ENCODE data around the gene TSPYL4.

Gene TSPYL4

DNA sequence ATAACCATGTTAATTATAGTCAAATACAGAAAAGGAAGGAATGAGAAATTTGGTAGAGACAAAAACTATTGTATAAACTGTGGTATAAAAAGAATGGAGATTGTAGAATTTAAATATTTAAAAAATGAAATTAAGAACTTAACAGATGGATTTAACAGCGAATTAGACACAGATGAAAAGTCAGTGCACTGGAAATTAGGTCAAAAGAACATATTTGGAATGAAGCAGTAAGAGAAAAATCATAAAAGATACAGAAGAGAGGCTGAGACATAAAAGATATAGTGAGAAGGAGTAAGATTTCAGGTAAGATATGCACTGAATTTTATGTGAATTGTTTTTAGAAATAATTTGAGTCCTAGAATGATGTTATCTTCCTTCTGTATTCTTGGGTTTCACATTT lies 14.0 kb downstream of the TSPYL4 start:
- no peak for DNase-seq
- in situ Hi-C loops (cut with MboI; ENCODE audit: low pct_unique_long_range_greater_than_20kb, low sequenced_read_pairs): no loop called here

DNA sequence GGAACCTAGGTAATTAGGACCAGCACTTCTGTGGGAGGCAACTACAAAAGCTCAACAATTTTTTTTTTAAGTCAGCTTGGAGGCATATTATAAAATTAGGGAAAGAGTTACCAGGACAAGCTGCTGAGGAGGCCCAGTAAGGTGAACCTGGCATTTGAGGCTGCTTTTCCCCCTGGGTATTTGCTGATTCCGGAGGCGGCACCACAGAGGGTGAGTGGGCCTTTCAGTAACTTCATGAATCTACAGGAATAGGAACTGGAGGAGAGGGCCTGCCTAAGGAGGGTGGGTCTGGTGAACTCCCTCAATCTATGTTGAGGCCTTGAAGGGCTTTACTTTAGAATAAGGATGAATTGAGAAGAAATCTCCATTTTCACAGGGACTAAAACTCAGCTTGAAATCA lies 14.6 kb downstream of the TSPYL4 start:
- in situ Hi-C loops (cut with MboI; ENCODE audit: low pct_unique_long_range_greater_than_20kb, low sequenced_read_pairs): no loop called here
- no peak for DNase-seq

DNA sequence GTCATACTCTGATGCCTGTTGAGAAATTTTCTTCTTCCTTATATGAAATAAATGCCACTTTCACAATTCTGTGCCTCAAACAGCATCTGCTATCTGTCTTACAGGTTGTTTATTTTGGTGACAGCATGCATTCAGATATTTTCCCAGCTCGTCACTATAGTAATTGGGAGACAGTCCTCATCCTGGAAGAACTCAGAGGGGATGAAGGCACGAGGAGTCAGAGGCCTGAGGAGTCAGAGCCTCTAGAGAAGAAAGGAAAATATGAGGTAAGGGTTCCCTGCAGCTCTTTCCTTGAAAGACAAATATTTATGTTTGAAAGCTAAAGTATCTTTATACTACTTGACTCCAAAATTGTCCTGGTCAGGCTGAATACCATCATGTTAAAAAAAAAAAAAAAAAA lies 15.8 kb downstream of the TSPYL4 start:
- in situ Hi-C loops (cut with MboI; ENCODE audit: low pct_unique_long_range_greater_than_20kb, low sequenced_read_pairs): no loop called here

DNA sequence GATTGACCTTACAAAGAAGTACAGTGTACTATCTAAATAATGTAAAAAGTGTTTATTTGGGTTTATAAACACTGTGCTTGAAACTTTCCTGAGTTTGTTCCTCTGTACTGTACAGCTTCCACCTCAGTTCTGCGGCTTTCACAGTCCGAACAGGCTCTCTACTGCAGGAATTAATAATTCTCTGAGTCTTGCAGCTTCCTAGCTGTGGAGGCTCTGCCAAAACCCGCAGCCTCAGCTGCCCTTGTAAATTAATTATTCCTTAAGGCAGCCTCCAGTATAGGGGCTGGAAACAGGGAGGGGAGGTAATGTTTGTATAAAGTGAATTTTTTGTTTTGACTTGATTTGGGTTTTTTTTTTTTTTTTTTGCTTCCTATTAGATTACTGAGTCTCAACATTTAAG lies 19.2 kb downstream of the TSPYL4 start:
- no peak for DNase-seq
- in situ Hi-C loops (cut with MboI; ENCODE audit: low pct_unique_long_range_greater_than_20kb, low sequenced_read_pairs): no loop called here

More for the DNA sequence above, 15.8 kb downstream of the TSPYL4 start:
- no peak for DNase-seq

DNA sequence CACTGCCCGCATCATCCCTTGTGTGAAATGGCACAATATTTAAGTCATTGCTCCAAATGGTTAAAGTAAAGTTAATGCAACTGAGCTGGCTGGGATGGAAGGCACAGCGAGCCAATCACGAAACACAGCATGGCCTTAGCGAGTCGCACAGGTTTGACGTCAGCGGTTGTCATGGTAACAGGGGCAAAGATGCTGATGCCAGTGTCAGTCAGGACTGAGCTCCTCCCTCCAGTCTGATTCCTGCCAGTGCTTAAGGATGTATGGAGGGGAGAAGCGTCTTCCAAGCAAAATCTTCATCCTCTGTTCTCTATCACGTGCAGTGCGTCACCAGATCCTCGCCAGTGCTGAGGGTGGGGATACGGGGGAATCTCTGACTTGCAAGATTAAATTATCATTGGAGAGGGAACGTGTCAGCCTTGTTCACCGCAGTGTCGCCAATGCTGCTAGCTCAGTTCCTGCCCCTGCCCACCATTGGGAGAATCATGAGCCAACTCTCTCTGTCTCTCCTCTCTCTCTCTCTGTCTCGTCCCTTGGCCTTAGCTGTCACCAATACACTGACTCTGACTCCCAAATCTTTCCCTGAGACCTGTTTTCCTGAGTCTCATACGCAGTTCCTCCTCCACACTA lies 24.5 kb downstream of the TSPYL4 start:
- no peak for DNase-seq

DNA sequence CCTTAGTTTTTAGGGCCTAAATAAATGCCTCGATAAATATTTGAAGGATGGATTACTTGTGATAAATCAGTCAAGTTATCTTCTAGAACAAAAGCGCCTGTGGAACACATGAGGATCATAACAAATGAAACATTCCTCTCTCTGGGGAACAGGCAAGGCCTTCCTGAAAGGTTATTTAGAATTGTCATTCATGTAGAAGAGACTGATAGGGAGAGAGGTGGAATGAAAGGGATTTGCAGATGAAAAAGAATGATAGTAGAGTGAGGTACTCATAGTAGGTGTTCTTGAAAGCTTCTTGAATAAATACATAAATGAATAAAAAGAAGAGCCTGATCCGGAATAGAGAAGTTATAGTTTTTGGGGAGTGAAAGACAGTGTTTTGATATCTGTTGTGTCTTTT lies 30.5 kb downstream of the TSPYL4 start:
- in situ Hi-C loops (cut with MboI; ENCODE audit: low pct_unique_long_range_greater_than_20kb, low sequenced_read_pairs): no loop called here
- no peak for DNase-seq

More for the DNA sequence above, 24.5 kb downstream of the TSPYL4 start:
- in situ Hi-C loops (cut with MboI; ENCODE audit: low pct_unique_long_range_greater_than_20kb, low sequenced_read_pairs): no loop called here

DNA sequence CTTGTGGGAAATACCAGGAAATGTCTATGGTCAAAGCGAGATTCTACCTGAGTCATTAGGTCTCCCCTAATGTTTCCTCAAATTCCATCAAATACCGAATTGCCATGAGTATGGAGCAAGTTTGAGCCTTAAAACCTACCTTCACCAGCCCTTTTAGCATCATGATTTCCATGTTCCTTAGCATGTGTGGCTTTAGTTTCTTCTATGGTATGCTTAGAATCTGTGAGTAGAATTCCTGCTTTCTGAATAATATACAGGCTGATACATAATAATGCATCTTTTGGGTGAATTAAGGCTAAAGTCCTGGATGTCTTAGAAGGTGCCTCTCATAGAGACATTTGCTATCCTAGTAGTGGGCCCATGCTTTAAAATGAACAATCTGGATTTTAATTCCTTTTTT lies 32.0 kb downstream of the TSPYL4 start:
- in situ Hi-C loops (cut with MboI; ENCODE audit: low pct_unique_long_range_greater_than_20kb, low sequenced_read_pairs): no loop called here
- DNase-seq: no peak

DNA sequence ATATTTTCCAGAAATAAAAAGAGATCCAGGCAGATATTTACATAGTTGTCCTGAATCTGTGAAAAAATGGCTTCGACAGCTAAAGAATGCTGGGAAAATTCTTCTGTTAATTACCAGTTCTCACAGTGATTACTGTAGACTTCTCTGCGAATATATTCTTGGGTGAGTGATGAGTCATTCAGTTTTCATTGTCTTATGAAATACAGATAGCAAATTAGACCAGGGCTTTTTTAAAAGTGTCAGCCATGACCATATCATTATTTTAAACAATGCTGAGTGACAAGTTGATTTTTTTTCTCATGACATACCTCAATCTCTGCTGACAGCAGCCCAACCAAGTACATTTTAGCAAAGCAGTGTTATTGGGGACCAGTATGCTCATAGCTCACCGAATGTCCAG lies 32.8 kb downstream of the TSPYL4 start:
- no peak for DNase-seq
- in situ Hi-C loops (cut with MboI; ENCODE audit: low pct_unique_long_range_greater_than_20kb, low sequenced_read_pairs): no loop called here

DNA sequence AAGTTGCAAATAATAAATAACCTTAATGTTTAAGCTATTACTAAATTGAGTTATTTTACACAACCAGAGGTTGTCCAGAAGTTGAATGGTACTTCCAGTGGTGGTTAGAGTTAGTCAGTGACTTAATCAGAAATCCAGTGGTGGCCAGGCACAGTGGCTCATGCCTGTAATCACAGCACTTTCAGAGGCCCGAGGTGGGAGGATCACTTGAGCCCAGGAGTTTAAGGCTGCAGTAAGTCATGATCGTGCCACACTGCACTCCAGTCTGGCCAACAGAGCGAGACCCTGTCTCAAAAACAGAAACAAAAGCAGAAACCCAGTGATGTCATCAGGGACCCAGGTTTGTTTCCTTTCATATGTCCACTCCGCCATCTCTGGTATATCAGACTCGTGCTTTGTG lies 35.0 kb downstream of the TSPYL4 start:
- DNase-seq: no peak
- in situ Hi-C loops (cut with MboI; ENCODE audit: low pct_unique_long_range_greater_than_20kb, low sequenced_read_pairs): no loop called here

DNA sequence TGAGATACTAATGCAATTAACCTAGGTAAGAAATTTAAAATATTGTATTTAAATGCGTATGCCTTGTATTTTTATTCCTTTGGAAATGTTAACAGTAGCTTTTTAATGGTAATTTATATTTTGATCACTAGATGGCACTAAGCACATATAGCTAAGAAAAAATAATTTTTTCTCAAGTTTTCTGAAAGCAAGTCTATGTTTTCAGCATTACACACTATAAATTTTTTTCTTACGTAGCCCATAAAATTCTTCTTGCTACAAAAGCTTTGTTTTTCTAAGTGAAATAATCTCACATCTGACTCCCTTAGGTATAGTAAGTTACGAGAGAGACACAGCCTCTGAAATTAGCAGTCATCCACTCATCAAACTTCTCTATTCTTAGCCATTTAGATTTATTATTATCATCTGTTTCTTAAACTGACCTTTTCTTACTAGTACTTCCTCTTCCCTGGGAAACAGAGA lies 35.7 kb downstream of the TSPYL4 start:
- peak; percentile 39 for DNase-seq

DNA sequence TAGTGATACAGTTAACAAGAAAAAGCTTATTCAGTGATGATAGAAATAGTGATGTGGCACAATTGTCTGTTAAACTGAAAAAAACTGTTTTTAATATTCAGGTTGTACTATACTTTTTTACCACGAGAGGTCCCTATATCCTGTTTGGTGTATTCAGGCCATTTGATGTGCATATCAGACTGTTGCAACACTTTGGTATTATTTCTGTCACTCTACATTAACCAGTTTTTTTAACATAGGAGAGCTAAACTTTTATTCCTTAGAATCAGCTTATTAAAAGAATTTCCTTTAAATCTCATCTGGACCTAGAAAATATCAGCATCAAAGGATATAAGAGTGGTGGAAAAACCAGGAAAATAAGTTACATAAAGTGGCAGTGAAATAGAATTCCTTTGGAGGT lies 36.8 kb downstream of the TSPYL4 start:
- DNase-seq: peak; percentile 74
- in situ Hi-C loops (cut with MboI; ENCODE audit: low pct_unique_long_range_greater_than_20kb, low sequenced_read_pairs): no loop called here

More for the DNA sequence above, 35.7 kb downstream of the TSPYL4 start:
- in situ Hi-C loops (cut with MboI; ENCODE audit: low pct_unique_long_range_greater_than_20kb, low sequenced_read_pairs): no loop called here

DNA sequence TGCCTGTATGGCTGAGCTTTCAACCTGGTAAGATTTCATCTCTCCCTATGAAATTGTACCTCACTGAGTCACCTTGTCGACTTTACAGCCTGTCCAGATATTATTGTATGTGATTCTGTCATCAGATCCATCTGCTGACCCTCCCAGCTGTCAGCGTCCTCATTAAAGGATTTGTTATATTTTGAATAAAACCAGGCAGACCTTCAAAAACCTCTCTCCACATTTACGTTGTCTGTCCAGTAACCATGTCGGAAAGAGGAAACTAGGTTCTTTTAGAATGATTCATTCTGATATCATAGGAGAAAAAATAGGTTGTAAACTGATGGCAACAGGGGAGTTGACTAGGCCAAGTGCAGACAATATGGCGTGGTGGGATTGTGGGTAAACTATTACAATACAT lies 38.5 kb downstream of the TSPYL4 start:
- in situ Hi-C loops (cut with MboI; ENCODE audit: low pct_unique_long_range_greater_than_20kb, low sequenced_read_pairs): no loop called here

DNA sequence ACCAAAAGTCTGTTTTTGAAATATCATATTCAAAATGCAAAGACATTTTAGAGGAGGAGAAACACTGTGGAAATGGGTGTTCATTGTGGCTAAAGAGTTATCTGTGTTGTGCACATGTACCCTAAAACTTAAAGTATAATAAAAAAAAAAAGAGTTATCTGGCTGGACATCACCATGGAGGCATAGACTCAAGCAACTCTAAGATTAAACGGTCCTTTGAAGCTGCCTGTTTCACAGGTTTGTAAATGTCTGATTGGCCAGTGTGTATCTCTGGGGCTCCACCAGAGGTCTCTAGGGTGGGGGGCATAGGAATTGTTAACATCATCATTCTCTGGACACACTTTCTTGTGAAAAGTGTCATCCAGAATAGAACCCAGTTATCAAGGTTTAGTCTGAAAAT lies 39.2 kb downstream of the TSPYL4 start:
- in situ Hi-C loops (cut with MboI; ENCODE audit: low pct_unique_long_range_greater_than_20kb, low sequenced_read_pairs): no loop called here
- no peak for DNase-seq

More for the DNA sequence above, 38.5 kb downstream of the TSPYL4 start:
- DNase-seq: no peak

DNA sequence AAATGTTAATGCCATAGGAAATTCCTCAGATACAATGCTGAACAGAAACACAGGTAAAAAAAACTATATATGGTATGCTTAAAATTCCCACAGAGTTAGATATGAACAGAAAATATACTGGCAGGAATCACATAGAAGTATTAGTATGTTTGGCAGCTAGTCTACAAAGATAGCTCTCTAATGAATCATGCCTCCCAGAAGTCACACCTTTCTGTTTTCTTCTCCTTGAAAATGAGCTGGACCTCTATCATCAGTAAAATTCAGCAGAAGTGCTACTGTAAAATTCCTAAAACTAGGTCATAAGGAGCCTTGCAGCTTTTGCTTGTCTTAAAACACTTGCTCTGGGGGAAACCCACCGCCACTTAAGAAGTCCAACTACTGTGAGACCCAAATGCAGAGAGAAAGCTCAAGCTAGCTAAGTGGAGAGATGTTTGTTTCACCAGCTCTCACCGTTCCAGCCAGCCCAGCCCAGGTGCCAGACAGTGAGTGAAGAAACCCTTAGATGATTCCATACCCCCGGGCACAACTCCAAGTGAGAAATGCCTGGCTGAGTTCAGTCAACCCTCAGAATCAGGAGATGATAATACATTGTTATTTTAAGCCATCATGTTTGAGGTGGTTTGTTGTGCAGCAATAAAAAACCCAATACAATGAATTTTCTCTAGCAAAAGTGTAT lies 43.0 kb downstream of the TSPYL4 start:
- in situ Hi-C loops (cut with MboI; ENCODE audit: low pct_unique_long_range_greater_than_20kb, low sequenced_read_pairs): no loop called here
- no peak for DNase-seq

DNA sequence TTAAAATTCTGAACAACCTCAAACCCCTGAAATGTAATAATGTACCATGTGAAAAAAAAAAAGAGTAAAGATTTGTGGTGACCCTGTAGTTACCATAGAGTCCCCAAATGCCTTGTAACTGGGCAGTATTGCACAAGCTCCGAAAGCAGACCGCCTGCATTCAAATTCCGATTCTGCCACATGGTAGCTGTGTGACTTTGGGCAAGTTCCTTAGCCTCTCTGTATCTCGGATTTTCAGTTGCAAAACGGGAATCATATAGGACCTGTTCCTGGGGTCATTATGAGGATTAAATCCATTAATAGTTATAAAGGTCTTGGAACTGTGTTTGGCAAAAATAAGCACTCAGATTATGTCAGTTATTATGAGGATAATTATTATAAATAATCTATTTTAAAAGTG lies 43.6 kb downstream of the TSPYL4 start:
- in situ Hi-C loops (cut with MboI; ENCODE audit: low pct_unique_long_range_greater_than_20kb, low sequenced_read_pairs): no loop called here

DNA sequence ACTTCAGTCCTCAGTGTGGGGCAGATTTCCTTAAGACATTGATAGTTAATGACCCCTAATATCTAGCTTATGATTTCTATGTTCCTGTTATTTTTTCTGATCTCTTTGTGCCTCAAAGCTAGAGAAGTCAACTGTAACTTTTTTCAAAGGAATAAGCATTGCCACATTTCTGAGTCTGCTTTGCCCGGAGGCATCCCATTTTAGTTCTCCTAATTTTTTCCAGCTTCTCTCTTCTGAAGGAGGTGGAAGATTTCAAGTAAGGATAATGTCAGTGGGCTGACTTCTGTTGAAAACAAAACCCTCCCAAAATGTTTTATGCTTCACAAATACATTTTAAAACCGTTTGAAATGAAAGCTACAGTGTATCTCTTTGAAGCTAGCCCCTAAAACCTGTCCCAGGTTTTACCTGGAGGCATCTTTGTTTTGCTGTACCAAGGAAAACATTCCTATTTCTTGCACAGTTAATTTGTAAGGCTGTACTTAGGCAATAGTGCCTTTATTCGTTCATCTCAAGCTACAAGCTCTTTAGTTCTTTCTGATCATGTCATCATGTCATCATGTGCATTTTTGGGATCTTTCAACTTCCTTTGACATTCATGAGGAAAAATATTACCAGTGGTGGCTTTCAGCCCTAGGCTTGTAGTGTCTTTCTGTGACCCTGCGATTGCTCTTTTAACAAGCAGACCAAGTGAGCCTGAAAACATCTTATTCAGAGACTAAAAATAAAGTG lies 45.7 kb downstream of the TSPYL4 start:
- no peak for DNase-seq
- in situ Hi-C loops (cut with MboI; ENCODE audit: low pct_unique_long_range_greater_than_20kb, low sequenced_read_pairs): no loop called here

More for the DNA sequence above, 43.6 kb downstream of the TSPYL4 start:
- DNase-seq: no peak

DNA sequence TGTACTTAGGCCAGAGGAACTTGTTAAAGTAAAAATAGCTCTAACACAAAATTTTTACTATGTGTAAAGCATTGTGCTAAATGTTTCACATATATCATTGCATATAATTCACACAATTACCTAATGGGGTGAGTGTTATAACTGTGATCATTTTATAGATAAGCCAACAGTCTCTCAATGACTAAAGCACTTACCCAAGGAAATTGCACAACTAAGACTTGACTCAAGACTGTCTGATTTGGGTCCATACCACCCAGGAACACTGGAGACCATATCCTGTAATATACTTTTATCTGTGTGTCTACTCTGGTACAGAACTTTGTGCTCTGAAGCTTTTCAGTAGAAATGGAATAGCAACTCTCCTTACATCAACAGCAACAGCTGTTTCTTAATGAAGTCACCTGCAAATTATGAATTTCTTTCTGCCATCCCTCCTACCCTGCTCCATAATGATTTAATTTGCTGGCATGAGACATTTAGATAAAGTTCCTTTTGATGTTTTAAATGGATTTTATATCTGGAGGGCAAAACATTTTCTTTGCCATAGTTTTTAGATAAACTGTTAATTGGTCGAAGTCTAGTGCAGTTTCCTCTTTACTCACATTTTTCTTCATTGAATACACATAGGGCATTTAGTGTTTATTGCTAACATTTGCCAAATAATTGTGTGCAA lies 47.5 kb downstream of the TSPYL4 start:
- peak; percentile 5 for DNase-seq
- in situ Hi-C loops (cut with MboI; ENCODE audit: low pct_unique_long_range_greater_than_20kb, low sequenced_read_pairs): no loop called here

DNA sequence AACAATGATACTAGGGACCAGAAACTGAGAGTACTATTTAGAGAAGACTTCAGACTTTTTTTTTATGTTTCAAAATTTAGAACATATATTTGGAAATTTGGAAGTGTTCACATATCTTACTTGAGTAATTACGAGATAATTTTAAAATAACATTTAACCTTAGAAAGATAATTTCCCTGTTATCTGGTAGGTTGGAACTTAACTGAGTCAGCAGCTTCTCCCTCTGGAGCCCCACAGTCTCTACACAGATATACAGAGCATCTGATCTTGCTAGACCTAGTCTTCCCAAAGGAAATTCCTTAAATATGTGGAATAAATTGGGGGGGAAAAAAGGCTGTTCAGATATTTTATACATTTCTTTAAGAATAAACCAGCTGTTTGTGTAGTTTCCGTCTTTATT lies 48.6 kb downstream of the TSPYL4 start:
- no peak for DNase-seq
- in situ Hi-C loops (cut with MboI; ENCODE audit: low pct_unique_long_range_greater_than_20kb, low sequenced_read_pairs): no loop called here

DNA sequence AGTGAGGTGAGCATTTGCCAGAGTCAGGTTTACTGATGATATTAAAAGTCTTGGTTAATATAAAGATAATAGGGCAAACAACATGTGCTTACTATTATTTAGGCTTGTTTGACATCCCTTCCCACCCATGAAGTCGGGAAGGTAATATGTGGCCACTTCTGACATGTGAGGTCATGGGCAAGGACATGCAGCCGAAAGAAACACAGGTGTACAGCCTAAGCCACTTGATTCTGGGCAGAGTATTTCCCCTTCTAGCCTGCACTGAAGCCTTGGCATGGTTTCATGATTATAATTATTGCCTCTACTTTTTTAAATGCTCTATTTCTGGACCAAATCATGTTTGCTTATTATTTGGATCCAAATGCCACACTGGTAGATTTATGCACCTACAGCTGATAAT lies 52.3 kb downstream of the TSPYL4 start:
- in situ Hi-C loops (cut with MboI; ENCODE audit: low pct_unique_long_range_greater_than_20kb, low sequenced_read_pairs): no loop called here
- DNase-seq: no peak

Data from KBM-7 (cell line).